Smooth muscle cell of bladder (primary cell): Measurements from ENCODE around the gene BTBD1. TPM values are rescaled to one million over a fixed set of nuclear protein-coding genes. Genes with fewer than 3 reads are reported as not detected.

ENCODE experiments used
- total RNA-seq: library from RNA; depleted of rRNA; stranded (reverse); fragments of >200 nt; gene quantifications from 2 replicates; pipeline ENCODE4 v1.2.3, GENCODE V29; 2014

The BTBD1 gene
- total RNA-seq = 75.2 and 82.6 TPM in 2 replicates

GRCh38 chr15:83066734-83067637 lies at the start of gene BTBD1:
TSS of gene BTBD1 (minus strand) at chr15:83067252. CDS start at chr15:83067151, 101 bp downstream.

GRCh38 chr15:83106994-83107840 lies 40.2 kb upstream of the BTBD1 start, which contains the start of gene TM6SF1:
TSS of gene TM6SF1 (plus strand) at chr15:83107645. CDS start at chr15:83107681, 36 bp downstream.

GRCh38 chr15:83011271-83012075 lies 55.6 kb downstream of the BTBD1 start, which contains the start of gene C15orf40:
TSS of gene C15orf40 (minus strand) at chr15:83011639. CDS start at chr15:83011607, 32 bp downstream.

GRCh38 chr15:82985688-82986441 lies 81.2 kb downstream of the BTBD1 start, which contains the start of gene RAMAC:
TSS of gene RAMAC (plus strand) at chr15:82986210. CDS start at chr15:82989019, 2,809 bp downstream.

Other genes starting within 250 kb of the BTBD1 start
- 2.4 and 2.6 TPM in 2 replicates for gene HOMER2, start 114.5 kb downstream of the BTBD1 start, total RNA-seq
- 29.6 and 30.7 TPM in 2 replicates for gene RAMAC, start 81.0 kb downstream of the BTBD1 start, total RNA-seq
- 5.7 and 8.1 TPM in 2 replicates for gene C15orf40, start 55.6 kb downstream of the BTBD1 start, total RNA-seq
- gene TM6SF1, start 40.4 kb upstream of the BTBD1 start, total RNA-seq = 0.55 and 1.4 TPM in 2 replicates
- 21.6 and 42.0 TPM in 2 replicates for gene HDGFL3, start 140.6 kb upstream of the BTBD1 start, total RNA-seq
- gene BNC1, start 217.4 kb upstream of the BTBD1 start, total RNA-seq = 7.3 and 8.7 TPM in 2 replicates